K562 (cell line): ENCODE results near the gene CPB1. TPM values are rescaled to one million over a fixed set of nuclear protein-coding genes. Genes with fewer than 3 reads are reported as not detected.

Experiments
- ATAC-seq: fragments of 200-7000 bp; cut with Tn5 transposase; 3 replicates; pipeline ENCODE4 v1.9.1; 2020; ENCODE audit warnings: moderate library complexity
- BruUV-seq: library from RNA; stranded (reverse); fragments of 400-500 nt; replicated peaks from 2 replicates; lab custom pipeline; 2021; lab: Mats Ljungman, UMichigan
- CTCF ChIA-PET: fragments of 300-600 bp; formaldehyde crosslinking; extraction: SDS; loops from one replicate; lab custom pipeline; 2021; ENCODE audit warnings: low intra/inter-chr PET ratio; lab: Yijun Ruan, JAX
- POLR2A ChIA-PET: fragments of 300-600, 350-650 bp; sonication (Branson Sonifier 250); formaldehyde crosslinking; extraction: SDS; loops from one replicate; lab custom pipeline; 2021; ENCODE audit warnings: antibody characterized with exemption, inconsistent platforms; lab: Yijun Ruan, JAX
- DNase-seq, 4 experiments: peaks; one replicate each; pipeline versions ENCODE4 v3.0.0 to v3.0.0-alpha.2; 2011 to 2018; ENCODE audit warnings: low spot score in 3 of 4, mixed read lengths in 3 of 4; ENCODE audit errors: extremely low read depth in 1 of 4
- FAIRE-seq: peaks from 2 replicates; lab custom pipeline; 2011; peaks lifted over from hg19 to GRCh38; lab: Jason Lieb, UNC
- H2AFZ ChIP-seq: 2 replicates; pipeline ENCODE4 v1.6.0; 2011; ENCODE audit warnings: low read depth, low read length, control low read depth, inconsistent platforms
- H3K27ac ChIP-seq: fragments of 200-600 bp; 3 replicates; pipeline ENCODE4 v1.8.0; 2011; ENCODE audit warnings: low read depth, mild to moderate bottlenecking, control low read depth, inconsistent platforms, low read length, moderate library complexity, mixed read lengths; ENCODE audit errors: extremely low read depth
- H3K27me3 ChIP-seq, 2 experiments: fragments of 300-600 bp in 1 of 2; 2 replicates in 1 of 2; 3 replicates in 1 of 2; pipeline versions ENCODE4 v1.6.0 to v1.8.0; 2011; ENCODE audit warnings: inconsistent platforms in 2 of 2, low read length in 2 of 2, mild to moderate bottlenecking in 1 of 2, mixed read lengths in 1 of 2, moderate library complexity in 1 of 2; ENCODE audit not compliant: control insufficient read depth in 2 of 2, insufficient read depth in 2 of 2
- H3K36me3 ChIP-seq: fragments of 300-600 bp; 3 replicates; pipeline ENCODE4 v1.8.0; 2011; ENCODE audit warnings: mild to moderate bottlenecking, low read length, inconsistent platforms; ENCODE audit not compliant: control insufficient read depth, insufficient read depth
- H3K4me1 ChIP-seq, 2 experiments: fragments of 200-600 bp in 1 of 2; replicated peaks in 1 of 2; 2 replicates in 1 of 2; 3 replicates in 1 of 2; pipeline versions ENCODE4 v1.5.1 to v1.8.0; 2011; ENCODE audit warnings: inconsistent platforms in 2 of 2, low read length in 2 of 2, mild to moderate bottlenecking in 1 of 2, mixed read lengths in 1 of 2, moderate library complexity in 1 of 2; ENCODE audit not compliant: control insufficient read depth in 2 of 2, insufficient read depth in 2 of 2
- H3K4me2 ChIP-seq: 2 replicates; pipeline ENCODE4 v1.6.1; 2011; ENCODE audit warnings: low read length, control low read depth, inconsistent platforms, mixed read lengths; ENCODE audit not compliant: insufficient read depth
- H3K4me3 ChIP-seq: fragments of 200-600 bp; sonication (generic), shearing (Covaris generic); 2 replicates; pipeline ENCODE4 v1.5.1; 2016; ENCODE audit warnings: control low read depth, inconsistent platforms
- H3K79me2 ChIP-seq: fragments of 200-600 bp; 3 replicates; pipeline ENCODE4 v1.8.0; 2011; ENCODE audit warnings: low read length, inconsistent platforms; ENCODE audit not compliant: control insufficient read depth, insufficient read depth
- H3K9ac ChIP-seq, 2 experiments: 2 replicates each; pipeline versions ENCODE4 v1.6.0 to v1.6.1; 2011; ENCODE audit warnings: low read depth in 2 of 2, low read length in 2 of 2, control low read depth in 1 of 2, inconsistent platforms in 1 of 2, mild to moderate bottlenecking in 1 of 2, mixed read lengths in 1 of 2; ENCODE audit not compliant: insufficient read depth in 1 of 2
- H3K9me1 ChIP-seq: one replicate; pipeline ENCODE4 v1.6.0; 2011; ENCODE audit warnings: inconsistent platforms, mild to moderate bottlenecking, low read length, moderate library complexity; ENCODE audit not compliant: control insufficient read depth, insufficient read depth
- H3K9me3 ChIP-seq: replicated peaks from 2 replicates; pipeline ENCODE4 v1.5.1; 2011; ENCODE audit warnings: low read depth, low read length, inconsistent platforms; ENCODE audit not compliant: control insufficient read depth, insufficient read depth
- H4K20me1 ChIP-seq: replicated peaks from 2 replicates; pipeline ENCODE4 v1.6.1; 2011; ENCODE audit warnings: low read length, inconsistent platforms, mixed read lengths; ENCODE audit not compliant: control insufficient read depth, insufficient read depth
- BACH1 ChIP-seq: fragments of 200-800 bp; sonication (Bioruptor generic); IDR thresholded peaks from 2 replicates; pipeline ENCODE4 v1.6.1; 2016; ENCODE audit warnings: missing genetic modification characterization, missing compliant biosample characterization
- ETV6 ChIP-seq, 3 experiments: fragments of 150-350 bp in 1 of 3; sonication (generic) in 1 of 3; formaldehyde crosslinking in 1 of 3; IDR thresholded peaks; 2 replicates each; pipeline versions ENCODE4 v1.6.1 to v1.8.0; 2014 to 2022; ENCODE audit warnings: borderline replicate concordance in 2 of 3, low read depth in 2 of 3, antibody characterized with exemption in 1 of 3, low read length in 1 of 3, mild to moderate bottlenecking in 1 of 3, missing genetic modification reagents in 1 of 3
- FOSL1 ChIP-seq: fragments of 200-800 bp; sonication (Bioruptor generic); conservative IDR thresholded peaks from 2 replicates; pipeline ENCODE4 v1.6.1; 2016; ENCODE audit warnings: missing genetic modification characterization, missing compliant biosample characterization
- KDM2B ChIP-seq: fragments of 250-450 bp; sonication (Bioruptor Pico); IDR thresholded peaks from 2 replicates; pipeline ENCODE4 v1.8.0; 2021; ENCODE audit warnings: mild to moderate bottlenecking, moderate library complexity
- MYNN ChIP-seq, 2 experiments: sonication (generic); formaldehyde crosslinking in 1 of 2; IDR thresholded peaks; 2 replicates each; pipeline versions ENCODE4 v1.5.0 to v1.6.1; 2016 to 2020; ENCODE audit warnings: antibody characterized with exemption in 1 of 2, missing genetic modification reagents in 1 of 2
- RBBP5 ChIP-seq: fragments of 200-600 bp; sonication (generic); IDR thresholded peaks from 2 replicates; pipeline ENCODE4 v1.6.1; 2012; ENCODE audit warnings: borderline replicate concordance, mild to moderate bottlenecking, low read length, control low read depth, inconsistent platforms; ENCODE audit not compliant: insufficient read depth, poor library complexity, severe bottlenecking
- SMC3 ChIP-seq: conservative IDR thresholded peaks from 2 replicates; pipeline ENCODE4 v1.6.1; 2011; ENCODE audit warnings: low read depth, low read length, improper control_type of control experiment; ENCODE audit not compliant: insufficient read depth
- WGBS: fragments of 100-300 bp; shearing (Covaris generic); methylation state at CpG from one replicate; pipeline ENCODE4 v1.1.6; 2016; ENCODE audit warnings: low coverage, mixed read lengths; ENCODE audit not compliant: insufficient coverage; ENCODE audit errors: missing lambda C conversion rate; 5-methylcytosine and 5-hydroxymethylcytosine counted together
- in situ Hi-C: fragments of 300-500 bp; cut with MboI; formaldehyde crosslinking; loops from 4 replicates; pipeline ENCODE4 v1.15.0; 2018; ENCODE audit warnings: inconsistent platforms, mixed read lengths
- intact Hi-C: fragments of 100-400 bp; cut with micrococcal nuclease; formaldehyde crosslinking; loops from 2 replicates; pipeline ENCODE4 v1.14.2; 2022
- polyA plus RNA-seq, 8 experiments: library from polyadenylated mRNA; depleted of rRNA in 4 of 8; stranded (reverse) in 5 of 8; unstranded in 3 of 8; fragments of >200 nt; fragmentation: Nextera tagmentation in 2 of 8; fragmentation: Illumina TruSeq in 1 of 8; extraction: Ambion mirVana in 2 of 8; extraction: Trizol in 1 of 8; gene quantifications; 2 replicates each; pipeline versions ENCODE4 v1.2.1 to v1.2.3, GENCODE V29; 2011 to 2014; ENCODE audit warnings: inconsistent platforms in 1 of 8, missing spikeins in 1 of 8
- total RNA-seq, 7 experiments: library from RNA; depleted of rRNA in 6 of 7; stranded (reverse); fragments of >200 nt in 6 of 7; fragmentation: Illumina TruSeq in 2 of 7; extraction: Trizol in 2 of 7; gene quantifications; 2 replicates each; pipeline versions ENCODE4 v1.2.1 to v1.2.3, GENCODE V29; 2011 to 2021; ENCODE audit warnings: low replicate concordance in 1 of 7
- TF ChIP-seq, protein P1 (sequence below): sonication (generic); formaldehyde crosslinking; IDR thresholded peaks from 2 replicates; pipeline ENCODE4 v1.8.0; 2022; ENCODE audit warnings: missing genetic modification reagents, mild to moderate bottlenecking, moderate library complexity, borderline replicate concordance
- TF ChIP-seq, protein P2 (sequence below): sonication (generic); formaldehyde crosslinking; IDR thresholded peaks from 2 replicates; pipeline ENCODE4 v1.8.1; 2023; ENCODE audit warnings: missing genetic modification reagents, mild to moderate bottlenecking, borderline replicate concordance

The CPB1 gene
- total and polyA plus RNA-seq, 9 of the 15 experiments (the other 6 are each of a cell fraction or from before 2014, with no cell fraction given), result 3.7 TPM; not detected in 8

- Histone ChIP-seq H4K20me1 (no peaks in the 10 kb centered on the region), H3K4me2 (no peak overlapping the region), H3K9ac (no peak overlapping the region), H3K27ac (no peak overlapping the region), H3K9me3 (peaks cover 2% of the 10 kb centered on the region; the same call in 1 of the 2 replicates), H3K4me1 (no peaks in the 10 kb centered on the region), H3K9me1 (no peaks in the 10 kb centered on the region), H2AFZ (no peak overlapping the region), H3K27me3 (no peaks in the 10 kb centered on the region), H3K4me3 (no peak overlapping the region), H3K79me2 (no peaks in the 10 kb centered on the region), H3K36me3 (no peaks in the 10 kb centered on the region)
- ATAC-seq (no peak), FAIRE-seq (no peak), DNase-seq (no peak)
- no TSS peak for BruUV-seq
- intact Hi-C loops, result no loop called here
- in situ Hi-C loops, result no loop called here
- POLR2A ChIA-PET, result interaction anchor here (0.6 kb wide), 1 partner anchor 69 kb away, joined by 3 read pairs; no protein-coding TSS in a partner anchor
- TF ChIP-seq RBBP5, result no peak
- TF ChIP-seq BACH1 (tag), result no peak
- TF ChIP-seq, protein P1, sequence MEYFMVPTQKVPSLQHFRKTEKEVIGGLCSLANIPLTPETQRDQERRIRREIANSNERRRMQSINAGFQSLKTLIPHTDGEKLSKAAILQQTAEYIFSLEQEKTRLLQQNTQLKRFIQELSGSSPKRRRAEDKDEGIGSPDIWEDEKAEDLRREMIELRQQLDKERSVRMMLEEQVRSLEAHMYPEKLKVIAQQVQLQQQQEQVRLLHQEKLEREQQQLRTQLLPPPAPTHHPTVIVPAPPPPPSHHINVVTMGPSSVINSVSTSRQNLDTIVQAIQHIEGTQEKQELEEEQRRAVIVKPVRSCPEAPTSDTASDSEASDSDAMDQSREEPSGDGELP (CRISPR knock-in tag), result no peak
- TF ChIP-seq FOSL1 (tag), result no peak
- no peak for TF ChIP-seq SMC3
- no peak for TF ChIP-seq MYNN (IDR thresholded peaks at IDR 0.05)
- TF ChIP-seq MYNN (CRISPR knock-in tag; IDR thresholded peaks at IDR 0.05), result no peak
- TF ChIP-seq KDM2B (CRISPR knock-in tag), result no peak
- TF ChIP-seq ETV6 (IDR thresholded peaks at IDR 0.05; ENCODE audit: borderline replicate concordance in 1 of 2, low read depth in 2 of 2, low read length in 1 of 2), result no peak
- TF ChIP-seq ETV6 (CRISPR knock-in tag; IDR thresholded peaks at IDR 0.05; ENCODE audit: borderline replicate concordance), result no peak
- TF ChIP-seq, protein P2, sequence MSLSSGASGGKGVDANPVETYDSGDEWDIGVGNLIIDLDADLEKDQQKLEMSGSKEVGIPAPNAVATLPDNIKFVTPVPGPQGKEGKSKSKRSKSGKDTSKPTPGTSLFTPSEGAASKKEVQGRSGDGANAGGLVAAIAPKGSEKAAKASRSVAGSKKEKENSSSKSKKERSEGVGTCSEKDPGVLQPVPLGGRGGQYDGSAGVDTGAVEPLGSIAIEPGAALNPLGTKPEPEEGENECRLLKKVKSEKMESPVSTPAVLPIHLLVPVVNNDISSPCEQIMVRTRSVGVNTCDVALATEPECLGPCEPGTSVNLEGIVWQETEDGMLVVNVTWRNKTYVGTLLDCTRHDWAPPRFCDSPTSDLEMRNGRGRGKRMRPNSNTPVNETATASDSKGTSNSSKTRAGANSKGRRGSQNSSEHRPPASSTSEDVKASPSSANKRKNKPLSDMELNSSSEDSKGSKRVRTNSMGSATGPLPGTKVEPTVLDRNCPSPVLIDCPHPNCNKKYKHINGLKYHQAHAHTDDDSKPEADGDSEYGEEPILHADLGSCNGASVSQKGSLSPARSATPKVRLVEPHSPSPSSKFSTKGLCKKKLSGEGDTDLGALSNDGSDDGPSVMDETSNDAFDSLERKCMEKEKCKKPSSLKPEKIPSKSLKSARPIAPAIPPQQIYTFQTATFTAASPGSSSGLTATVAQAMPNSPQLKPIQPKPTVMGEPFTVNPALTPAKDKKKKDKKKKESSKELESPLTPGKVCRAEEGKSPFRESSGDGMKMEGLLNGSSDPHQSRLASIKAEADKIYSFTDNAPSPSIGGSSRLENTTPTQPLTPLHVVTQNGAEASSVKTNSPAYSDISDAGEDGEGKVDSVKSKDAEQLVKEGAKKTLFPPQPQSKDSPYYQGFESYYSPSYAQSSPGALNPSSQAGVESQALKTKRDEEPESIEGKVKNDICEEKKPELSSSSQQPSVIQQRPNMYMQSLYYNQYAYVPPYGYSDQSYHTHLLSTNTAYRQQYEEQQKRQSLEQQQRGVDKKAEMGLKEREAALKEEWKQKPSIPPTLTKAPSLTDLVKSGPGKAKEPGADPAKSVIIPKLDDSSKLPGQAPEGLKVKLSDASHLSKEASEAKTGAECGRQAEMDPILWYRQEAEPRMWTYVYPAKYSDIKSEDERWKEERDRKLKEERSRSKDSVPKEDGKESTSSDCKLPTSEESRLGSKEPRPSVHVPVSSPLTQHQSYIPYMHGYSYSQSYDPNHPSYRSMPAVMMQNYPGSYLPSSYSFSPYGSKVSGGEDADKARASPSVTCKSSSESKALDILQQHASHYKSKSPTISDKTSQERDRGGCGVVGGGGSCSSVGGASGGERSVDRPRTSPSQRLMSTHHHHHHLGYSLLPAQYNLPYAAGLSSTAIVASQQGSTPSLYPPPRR, result no peak
- CTCF ChIA-PET, result no interaction called here
- WGBS, result 0% methylated on average over 2 of the region's 2 CpGs
Measured at GRCh38 chr3:148790370-148790769, 37.2 kb upstream of the CPB1 start.
